NCI-H1694 treated with DMSO at 0.1 percent for 48 hours (cell line): ENCODE data around the gene RABIF.

ENCODE experiments used
- DNase-seq: peaks from one replicate; lab custom pipeline; 2025; lab: John Stamatoyannopoulos, UW

Gene RABIF

DNA sequence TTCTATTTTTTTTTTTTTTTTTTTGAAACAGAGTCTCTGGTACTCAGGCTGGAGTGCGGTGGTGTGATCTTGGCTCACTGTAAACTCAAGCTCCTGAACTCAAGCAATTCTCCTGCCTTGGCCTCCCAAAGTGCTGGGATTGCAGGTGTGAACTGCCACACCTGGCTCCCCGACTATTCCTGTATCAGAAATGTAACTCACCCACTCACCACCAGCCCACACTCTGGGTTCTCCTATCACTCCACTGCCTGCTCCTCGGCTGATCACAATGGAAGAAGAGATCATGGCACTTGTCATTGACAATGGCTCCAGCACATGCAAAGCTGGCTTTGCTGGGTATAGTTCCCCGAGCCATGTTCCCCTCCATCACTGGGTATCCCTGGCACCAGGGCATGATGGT, 15.9 kb downstream of the RABIF start:
- DNase-seq = no peak

DNA sequence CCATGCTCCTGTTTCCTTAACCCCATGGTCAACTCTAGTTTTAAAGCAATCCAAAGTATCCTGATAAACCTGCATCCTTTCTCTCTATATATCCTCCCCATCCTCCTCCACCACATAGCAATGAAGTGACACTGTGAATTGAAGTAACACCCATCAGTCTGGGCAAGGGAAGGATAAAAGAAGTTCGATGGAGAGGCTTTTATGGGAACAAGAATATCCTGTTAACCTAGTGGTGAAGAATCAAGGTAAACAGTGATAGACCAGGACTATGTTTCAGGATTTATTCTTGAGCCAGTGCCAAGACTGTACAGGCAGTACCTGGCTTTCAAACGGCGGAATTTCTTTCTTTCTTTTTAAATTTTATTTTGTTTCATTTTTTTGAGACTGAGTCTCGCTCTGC, 17.6 kb downstream of the RABIF start:
- DNase-seq = no peak

DNA sequence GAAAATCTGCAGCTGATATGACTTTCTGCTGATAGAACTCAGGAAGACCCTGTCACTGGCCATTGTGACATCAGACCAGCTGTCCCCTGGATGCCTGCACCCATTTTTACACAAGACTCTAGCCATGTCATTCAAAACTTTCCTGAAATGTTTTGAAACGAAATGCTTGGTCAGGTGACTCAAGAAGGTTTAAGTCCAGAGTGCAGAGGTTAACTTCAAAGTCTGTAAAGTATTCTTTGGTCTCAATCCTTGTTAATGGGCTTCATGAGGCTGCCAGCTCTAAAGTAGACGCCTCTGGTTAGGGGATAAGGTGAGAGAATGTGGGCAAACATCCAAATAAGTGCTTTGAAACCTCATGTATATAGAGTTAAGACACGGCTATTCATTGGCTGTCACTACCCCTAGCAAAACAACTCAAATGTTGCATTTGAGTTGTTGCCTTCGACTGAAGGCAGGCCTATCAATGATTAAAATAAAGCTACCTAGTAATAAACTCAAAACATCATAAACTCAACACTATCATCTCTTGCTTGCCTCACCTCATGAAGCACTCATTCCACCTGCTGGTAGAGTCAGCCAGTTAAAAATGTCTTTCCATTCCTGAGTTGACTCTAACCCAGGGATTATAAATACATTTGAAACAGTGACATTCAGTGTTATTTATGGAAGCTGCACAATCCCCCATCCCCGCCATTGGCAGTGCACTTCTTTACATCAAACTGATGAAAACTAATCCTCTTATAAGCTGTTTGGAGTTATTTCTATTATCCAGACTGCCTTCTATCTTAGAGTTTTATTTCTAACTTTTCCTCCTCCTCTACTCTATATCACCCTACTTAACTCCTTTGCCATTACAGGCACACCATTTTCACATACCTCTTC, 26.0 kb downstream of the RABIF start:
- no peak for DNase-seq

DNA sequence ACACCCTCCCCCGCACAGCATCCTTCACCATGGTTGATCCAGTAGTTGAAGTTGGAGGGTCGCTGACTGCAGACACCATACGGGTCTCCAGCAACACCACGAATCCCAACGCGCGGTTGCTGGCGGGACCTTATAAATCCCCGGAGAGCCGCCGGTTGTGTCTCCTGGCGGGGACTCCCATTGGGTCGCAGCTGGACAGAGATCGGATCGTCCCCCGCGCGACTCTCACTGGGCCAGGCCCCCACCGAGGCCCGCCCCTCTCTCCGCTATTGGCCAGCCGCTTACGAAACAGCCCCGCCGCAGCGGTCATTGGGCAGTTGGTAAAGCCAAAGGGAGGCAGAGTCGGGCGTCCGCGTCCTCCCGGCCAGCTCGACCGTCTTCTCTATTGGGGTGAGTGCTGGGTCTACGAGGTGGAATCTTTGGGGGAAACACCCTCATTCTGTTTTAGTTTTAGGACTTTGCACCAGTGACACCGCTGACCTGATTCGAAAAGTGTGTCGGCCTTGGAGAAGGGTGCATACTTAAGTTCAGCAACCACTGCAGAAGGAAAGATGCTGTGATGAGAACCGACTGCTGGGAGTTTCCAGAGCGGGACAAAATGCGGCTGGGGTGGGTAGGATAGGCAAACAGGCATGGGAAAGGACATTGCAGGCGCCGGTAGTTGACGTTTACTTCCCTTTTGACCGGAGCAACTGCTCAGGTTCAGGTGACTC, 27.4 kb downstream of the RABIF start:
- peak; percentile 48 for DNase-seq

DNA sequence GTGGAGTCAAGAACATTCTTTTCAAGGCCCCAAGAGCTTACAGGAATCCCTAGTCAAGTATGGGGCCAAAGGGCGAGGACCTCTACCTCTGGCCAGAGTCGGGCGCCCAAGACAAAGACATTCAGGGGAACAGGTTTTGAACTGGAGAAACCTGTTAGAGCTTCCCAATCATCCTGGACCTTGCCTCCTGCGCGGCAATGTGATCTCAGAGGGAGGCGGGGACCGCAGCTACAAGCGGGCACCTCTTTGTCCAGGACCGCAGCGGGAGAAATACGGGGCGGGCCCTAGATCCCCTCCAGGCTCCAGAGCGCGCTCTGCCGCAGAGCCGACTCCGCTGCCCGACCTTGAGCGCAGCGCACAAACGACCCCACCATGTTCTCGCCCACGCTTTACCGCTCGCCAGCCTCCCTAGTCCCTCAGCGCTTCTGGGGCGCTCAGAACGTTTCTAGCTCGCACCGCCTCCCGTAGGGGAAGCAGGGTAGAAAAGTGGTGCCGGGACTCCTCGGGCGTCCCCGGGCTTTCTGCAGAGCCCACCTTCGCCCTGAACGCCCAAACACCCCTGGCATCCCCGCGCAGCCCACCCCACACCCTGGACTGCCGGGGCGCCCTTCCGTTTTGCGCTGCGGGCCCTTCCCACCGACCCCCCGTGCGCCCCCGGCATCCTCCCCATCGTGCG, 28.1 kb downstream of the RABIF start:
- DNase-seq = peak; percentile 21

DNA sequence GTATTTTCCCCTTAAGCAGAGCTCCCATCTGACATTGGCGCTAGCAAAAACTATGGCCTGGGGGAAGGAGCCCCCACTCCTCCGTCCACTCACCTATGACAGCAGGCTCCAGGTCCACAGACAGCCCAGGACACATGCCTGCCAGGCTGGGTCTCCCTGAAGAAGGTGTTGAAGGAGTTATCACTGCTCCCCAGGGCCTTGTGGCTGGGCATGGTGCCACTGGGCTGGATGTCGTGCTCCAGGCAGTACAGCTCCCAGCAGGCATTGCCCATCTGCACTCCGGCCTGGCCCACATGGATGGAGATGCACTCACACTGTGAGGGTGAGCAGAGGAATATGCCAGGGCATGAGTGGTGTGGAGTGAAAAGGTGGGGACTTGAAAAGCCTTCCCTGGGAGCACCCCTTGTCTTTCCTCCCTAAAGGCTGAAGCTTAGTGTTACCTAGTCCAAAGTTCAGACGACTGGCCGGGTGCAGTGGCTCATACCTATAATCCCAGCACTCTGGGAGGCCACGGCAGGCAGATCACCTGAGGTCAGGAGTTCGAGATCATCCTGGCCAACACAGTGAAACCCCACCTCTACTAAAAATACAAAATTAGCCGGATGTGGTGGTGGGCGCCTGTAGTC, 30.0 kb downstream of the RABIF start:
- DNase-seq = no peak

DNA sequence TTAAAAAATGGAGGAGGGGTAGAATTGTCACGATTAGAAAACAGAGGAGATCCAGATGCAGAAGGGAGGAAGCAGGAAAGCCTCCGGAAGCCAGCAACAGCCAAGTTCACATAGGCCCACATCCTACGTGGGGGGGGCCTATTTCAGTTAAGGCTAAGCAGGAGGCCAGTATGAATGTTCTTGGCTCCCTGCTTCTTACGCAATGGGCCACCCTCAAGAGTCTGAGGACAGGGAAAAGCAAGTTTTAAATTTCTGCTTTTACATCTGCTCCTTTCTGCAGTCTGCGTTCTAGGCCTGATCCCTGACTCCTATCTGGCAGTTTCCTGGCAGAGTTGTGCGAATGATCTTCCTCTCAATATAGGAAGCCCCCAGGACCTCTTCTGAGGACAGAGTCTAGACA, 30.6 kb downstream of the RABIF start:
- DNase-seq = no peak

DNA sequence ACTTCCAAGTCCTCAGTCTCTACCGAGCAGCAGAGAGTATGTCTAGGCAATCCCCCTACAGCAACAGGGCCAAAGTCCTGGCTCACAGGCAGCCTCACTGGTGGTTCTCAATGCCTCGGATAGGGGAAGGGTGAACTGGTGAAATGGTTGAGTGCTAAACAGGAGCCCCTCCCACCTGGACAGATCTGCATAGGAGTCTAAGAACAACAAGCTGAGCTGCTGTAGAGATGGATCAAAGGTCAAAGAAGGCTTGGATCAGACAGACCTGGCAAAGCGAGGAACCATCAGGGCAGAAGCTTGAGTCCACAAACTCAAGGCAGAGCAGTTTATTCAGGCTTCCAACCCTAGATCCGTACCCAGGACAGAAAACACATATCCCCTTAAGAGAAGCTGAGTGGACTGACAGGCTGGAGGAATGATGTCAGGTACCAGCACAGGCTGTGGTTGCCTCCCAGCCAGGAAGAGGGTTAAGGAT, 31.8 kb downstream of the RABIF start:
- DNase-seq = no peak

DNA sequence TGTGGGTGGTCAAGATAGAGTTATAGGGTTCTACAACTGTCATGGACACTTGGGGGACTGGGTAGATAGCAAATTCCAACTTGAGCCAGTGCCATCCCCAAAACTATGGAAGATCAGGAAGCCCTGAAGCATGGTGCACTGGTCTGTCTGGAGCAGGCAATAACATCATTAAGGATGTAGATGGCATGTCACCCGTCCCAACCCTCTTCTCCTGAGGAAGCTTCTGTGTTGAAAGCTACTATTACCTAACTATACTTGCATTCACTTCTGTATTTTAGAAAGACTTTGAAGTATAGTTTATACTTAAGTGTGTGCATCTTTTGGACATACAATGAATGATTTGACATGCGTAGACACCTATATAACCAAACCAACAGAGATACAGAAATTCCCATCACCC, 32.9 kb downstream of the RABIF start:
- no peak for DNase-seq

DNA sequence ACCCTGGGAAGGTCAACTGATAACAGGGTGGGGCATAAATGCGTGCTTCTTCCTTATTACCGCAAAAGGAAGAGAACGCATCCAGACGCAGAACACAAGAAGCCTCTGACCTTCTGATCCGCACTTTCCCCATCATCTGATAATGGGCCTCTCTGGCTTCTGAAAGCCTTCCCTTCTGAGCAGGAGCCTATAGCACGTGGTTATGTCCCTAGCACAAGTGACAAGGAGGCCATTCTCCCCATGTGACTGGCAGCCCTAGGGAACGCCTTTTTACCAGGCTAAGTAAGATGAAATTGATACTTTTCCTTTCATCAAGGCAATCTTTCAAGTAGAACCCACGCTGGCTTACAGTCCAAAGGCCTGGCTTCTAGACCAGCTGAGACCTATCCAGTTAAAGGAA, 34.2 kb downstream of the RABIF start:
- DNase-seq = no peak

DNA sequence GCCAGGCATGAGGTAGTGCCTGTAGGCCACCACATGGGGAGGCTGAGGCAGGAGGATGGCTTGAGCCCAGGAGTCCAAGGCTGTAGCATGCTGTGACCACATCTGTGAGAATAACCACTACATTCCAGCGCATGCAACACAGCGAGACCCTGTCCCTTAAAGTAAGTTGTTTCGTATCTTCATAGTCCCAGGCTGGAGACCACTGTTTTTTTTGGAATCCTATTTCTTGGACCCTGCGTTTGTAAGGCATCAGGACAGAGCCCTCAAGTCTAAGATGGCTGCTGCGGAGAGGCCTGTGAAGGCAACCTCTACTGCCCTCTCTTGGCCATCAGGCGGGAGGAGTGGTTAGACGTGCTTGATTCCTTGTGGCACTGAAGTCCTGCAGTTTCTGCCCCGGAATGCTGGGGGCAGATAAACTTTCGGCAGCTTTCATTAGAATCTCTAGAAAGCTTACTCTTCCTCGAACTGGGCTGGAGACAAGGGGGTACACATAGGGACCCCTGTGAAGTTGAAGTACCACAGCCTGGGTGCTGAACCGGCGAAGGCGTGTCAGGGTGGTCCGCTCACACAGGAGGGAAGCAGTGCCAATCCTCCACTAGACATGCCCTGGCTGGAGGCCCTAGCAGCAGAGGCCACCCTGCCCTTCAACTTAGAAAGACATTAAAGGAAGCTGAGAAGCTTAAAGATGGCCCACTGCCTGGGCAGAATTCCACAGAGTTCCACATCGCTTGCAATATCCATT, 36.6 kb downstream of the RABIF start:
- no peak for DNase-seq

DNA sequence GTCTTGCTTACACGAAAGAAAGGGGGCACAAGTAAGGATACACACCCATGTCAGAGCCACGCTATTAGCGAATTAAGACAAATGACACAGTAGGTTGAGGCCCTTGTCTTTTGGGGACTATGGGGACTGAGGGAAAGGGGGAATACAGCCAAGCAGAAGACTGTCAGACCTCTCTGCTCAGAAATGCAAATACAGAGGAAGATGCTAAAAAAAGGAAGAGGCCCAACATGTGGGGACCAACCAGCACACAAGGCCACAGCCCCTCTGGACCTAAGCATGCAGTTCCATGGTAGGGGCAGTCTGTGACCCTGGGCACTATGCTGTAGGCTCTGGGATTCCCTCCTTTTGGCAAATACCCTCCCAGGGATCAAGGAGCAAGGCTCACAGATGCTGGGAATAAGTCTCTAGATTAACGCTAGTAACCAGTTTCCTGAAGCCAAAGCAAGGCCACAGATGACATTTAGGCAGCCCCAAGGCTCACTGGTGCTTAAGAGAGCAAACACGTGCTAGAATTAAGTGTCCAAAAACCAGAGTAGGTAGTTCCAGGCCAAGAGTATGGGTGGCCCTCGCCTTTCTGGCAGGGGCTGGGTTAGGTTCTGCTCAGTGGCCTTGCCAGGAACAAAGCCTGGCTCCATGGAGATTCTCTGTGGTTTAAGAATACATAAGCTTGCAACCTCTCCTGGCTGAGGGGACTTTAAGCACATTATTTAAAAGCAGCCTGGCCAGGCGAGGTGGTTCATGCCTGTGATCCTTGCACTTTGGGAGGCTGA, 38.2 kb downstream of the RABIF start:
- no peak for DNase-seq

DNA sequence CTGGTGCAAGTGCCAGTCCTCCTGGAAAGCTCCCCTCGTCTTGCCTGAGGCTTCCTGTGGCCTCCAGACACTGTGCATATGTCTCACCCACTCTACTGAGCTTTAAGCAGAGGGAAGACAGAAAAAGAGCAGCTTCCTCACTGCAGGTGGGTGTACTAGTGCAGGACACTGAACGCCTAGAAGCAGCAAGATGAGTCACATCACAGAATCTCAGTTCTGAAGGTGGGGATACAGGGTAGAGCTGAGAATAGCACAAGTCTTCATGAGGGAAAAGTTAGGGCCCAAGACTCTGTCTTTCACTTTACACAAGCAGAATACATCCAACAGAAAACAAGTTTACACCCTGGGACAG, 40.8 kb downstream of the RABIF start:
- no peak for DNase-seq

DNA sequence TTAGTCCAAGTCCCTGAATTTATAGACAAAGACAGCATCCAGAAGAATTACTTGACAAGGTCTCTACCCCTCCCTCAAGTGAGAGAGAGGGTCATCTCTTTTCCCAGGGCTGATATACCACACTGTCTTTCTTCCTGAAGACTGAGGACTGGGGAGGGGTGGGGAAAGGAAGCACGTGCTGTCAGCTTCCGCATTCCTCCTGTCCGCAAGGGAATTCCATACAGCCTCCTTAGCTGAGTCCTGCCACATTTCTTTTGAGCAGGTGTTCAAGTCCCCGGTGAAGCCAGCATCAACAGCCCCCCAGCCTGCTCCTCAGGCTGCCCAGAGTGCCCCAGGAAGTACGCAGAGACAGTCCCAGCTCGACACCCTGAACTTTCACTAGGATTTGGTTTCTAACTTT, 44.0 kb downstream of the RABIF start:
- no peak for DNase-seq

DNA sequence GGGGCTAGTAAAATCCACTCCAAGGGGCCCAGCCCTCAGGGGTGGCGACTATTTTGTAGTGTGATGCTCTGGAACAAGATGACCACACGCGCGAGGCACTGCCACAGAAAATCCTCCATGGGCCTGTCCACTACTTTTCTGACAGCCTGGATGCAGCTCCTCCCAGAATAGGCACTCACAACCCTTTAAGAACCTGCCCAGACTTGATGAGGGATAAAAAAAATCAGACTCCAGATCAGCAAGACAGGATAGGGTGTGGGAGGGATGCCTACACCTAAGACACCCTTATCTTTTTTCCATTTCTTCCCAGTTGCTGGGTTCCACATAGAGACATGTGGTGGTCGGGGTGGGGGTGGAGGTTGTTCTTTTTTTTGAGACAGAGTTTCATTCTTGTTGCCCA, 44.7 kb downstream of the RABIF start:
- DNase-seq = no peak

DNA sequence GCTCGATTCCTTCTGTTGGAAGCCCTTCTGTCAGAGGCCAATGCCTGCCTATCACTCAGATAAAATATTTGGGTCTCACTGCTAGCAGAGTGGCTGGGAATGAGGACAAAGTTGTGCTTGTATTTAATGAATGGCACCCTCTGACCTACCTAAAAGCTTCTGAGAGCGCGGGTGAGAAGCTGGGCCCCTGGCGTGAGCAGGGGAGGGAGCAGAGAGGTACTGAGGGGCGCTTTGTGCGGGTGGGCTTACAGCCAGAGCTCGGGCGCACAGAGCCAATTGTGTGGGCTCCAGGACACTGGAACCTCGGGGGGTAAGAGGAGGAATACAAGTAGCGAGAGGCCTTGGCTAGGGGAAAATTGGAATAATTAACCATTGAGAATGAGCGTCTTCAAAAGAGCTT, 45.9 kb downstream of the RABIF start:
- no peak for DNase-seq

DNA sequence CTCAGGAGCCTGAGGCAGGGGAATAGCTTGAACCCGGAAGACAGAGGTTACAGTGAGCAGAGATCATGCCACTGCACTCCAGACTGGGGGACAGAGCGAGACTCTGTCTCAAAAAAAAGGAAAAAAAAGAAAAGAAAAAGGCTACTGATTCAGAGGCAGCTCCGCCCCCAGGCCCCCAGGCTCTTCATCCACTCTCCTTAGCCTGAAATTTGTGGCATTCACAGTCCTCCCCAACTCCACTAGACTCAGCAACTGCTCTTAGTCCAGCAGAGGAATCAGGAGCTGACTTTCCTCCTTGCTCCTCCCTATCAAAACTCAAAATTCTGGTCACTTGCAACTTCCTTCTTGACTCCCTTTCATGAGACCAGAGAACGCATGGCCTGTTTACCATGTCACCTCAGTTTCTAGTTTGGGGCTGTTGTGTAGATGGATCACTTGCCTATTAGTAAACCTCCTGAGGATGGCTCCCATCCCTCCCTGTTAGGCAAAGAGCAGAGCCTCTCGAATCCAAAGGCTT, 51.1 kb downstream of the RABIF start:
- DNase-seq = no peak

DNA sequence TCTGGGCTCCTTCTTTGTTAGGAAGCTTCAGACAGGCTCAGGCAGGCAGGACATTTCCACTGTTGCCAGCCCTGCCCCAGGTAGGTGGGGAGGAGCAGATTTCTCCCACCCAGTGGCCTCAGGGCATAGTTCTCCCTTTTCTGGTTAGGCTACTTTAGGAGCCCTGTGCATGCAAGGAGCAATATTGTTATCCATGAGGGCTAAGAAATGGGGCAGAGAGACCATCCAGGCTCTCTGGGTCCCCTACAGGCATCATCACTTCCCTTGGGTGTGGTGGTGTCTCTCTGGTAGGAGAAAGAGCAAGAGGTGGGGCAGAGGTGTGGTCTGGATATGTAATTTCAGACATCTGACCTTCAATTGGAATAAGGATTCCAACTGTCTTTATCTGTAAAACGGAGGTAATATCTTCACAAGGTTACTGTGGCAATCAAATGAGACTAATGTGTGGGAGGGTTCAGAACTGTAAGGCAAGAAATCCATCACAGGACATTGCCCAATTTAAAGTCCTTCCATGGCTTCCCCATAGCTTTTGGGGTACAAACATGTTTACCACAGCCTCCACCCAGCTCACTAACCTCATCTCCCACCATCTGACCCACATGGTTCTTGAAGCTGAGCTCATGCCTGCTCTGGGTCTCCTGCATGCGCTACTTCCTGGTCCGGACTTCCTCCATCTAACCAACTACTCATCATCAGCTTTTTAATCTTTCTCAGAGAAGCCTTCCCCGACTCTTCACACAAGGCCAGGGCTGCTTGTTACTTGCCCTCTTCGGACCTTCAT, 52.1 kb downstream of the RABIF start:
- no peak for DNase-seq

DNA sequence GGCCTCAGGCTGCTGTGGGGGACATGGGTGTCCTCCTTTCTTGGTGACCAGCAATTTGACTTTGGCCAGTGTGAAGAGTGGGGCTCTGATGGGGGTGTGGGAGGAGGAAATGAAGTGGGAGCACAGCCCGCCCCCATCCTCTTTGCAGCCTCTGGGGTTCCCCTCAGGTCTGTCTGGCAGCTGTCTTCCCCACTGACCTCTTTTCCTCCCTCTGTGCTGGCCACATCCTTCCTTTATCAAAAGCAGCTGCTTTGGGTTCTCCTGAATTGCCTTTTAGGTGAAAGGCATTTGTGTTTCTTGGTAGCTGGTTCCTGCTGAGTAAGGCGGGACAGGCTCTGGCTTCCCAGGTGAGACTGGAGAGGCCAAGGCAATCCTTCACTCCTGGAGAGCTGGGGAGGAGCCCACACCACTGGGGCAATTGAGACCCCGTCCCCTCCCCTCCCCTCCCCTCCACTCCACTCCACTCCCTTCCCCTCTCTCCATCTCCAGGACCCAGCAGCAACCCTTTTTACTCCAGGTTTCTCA, 53.3 kb downstream of the RABIF start:
- DNase-seq = no peak
